SU-DHL-6 (cell line): ENCODE results near the gene LPIN1.

ENCODE experiments used
- H2AFZ ChIP-seq: fragments of 200-600 bp; sonication (generic); 2 replicates; pipeline ENCODE4 v1.6.1; 2014; ENCODE audit warnings: low read depth, mild to moderate bottlenecking, moderate library complexity, mixed read lengths, antibody characterized with exemption, low read length; ENCODE audit not compliant: severe bottlenecking
- H3F3A ChIP-seq: fragments of 200-600 bp; shearing (Covaris generic); 2 replicates; pipeline ENCODE4 v1.6.0; 2016; ENCODE audit warnings: antibody characterized with exemption, mild to moderate bottlenecking; ENCODE audit not compliant: insufficient read depth
- H3K27ac ChIP-seq: fragments of 200-600 bp; sonication (generic); 2 replicates; pipeline ENCODE4 v1.5.1; 2016; ENCODE audit warnings: low read depth, mild to moderate bottlenecking, low read length, moderate library complexity, mixed read lengths
- H3K27me3 ChIP-seq: fragments of 200-600 bp; sonication (generic), shearing (Covaris generic); 2 replicates; pipeline ENCODE4 v1.6.0; 2014; ENCODE audit warnings: mild to moderate bottlenecking, low read length
- H3K36me3 ChIP-seq: fragments of 200-600 bp; sonication (generic); 2 replicates; pipeline ENCODE4 v1.6.1; 2014; ENCODE audit warnings: mild to moderate bottlenecking, low read length, mixed read lengths
- H3K4me2 ChIP-seq: fragments of 300-600, 200-600 bp; shearing (Covaris generic), sonication (generic); 2 replicates; pipeline ENCODE4 v1.6.0; 2014; ENCODE audit warnings: low read length, low read depth, mild to moderate bottlenecking; ENCODE audit not compliant: poor library complexity, severe bottlenecking
- H3K4me3 ChIP-seq: fragments of 200-600 bp; sonication (generic); 2 replicates; pipeline ENCODE4 v1.5.1; 2014; ENCODE audit warnings: antibody characterized with exemption, low read length, mild to moderate bottlenecking, mixed read lengths; ENCODE audit not compliant: insufficient read depth, poor library complexity, severe bottlenecking
- H3K79me2 ChIP-seq: fragments of 200-600 bp; sonication (generic); 2 replicates; pipeline ENCODE4 v1.6.1; 2014; ENCODE audit warnings: mild to moderate bottlenecking, low read length, moderate library complexity; ENCODE audit not compliant: insufficient read depth
- H3K9ac ChIP-seq: fragments of 200-600 bp; sonication (generic); 2 replicates; pipeline ENCODE4 v1.7.0; 2014; ENCODE audit warnings: mild to moderate bottlenecking, low read length
- H3K9me2 ChIP-seq: fragments of 200-600 bp; sonication (generic); replicated peaks from 2 replicates; pipeline ENCODE4 v1.6.1; 2014; ENCODE audit warnings: low read length; ENCODE audit not compliant: insufficient read depth
- H3K9me3 ChIP-seq: fragments of 200-600 bp; sonication (generic); 2 replicates; pipeline ENCODE4 v1.6.1; 2014; ENCODE audit warnings: low read length, mixed read lengths; ENCODE audit not compliant: insufficient read depth
- H4K20me1 ChIP-seq: fragments of 200-600 bp; sonication (generic); 2 replicates; pipeline ENCODE4 v1.6.1; 2014; ENCODE audit warnings: low read depth, mild to moderate bottlenecking, antibody characterized with exemption, low read length, moderate library complexity, mixed read lengths
- CTCF ChIP-seq: fragments of 200-600 bp; sonication (generic); IDR thresholded peaks from one replicate; pipeline ENCODE4 v1.5.1; 2017; ENCODE audit warnings: antibody characterized with exemption, mild to moderate bottlenecking, low read length, moderate library complexity; ENCODE audit not compliant: insufficient read depth, poor library complexity, severe bottlenecking
- EZH2phosphoT487 ChIP-seq: fragments of 200-600 bp; sonication (generic), shearing (Covaris generic); conservative IDR thresholded peaks from 2 replicates; pipeline ENCODE4 v1.6.1; 2018; ENCODE audit warnings: mild to moderate bottlenecking, antibody characterized with exemption, low read length, moderate library complexity, mixed read lengths

The LPIN1 gene

DNA sequence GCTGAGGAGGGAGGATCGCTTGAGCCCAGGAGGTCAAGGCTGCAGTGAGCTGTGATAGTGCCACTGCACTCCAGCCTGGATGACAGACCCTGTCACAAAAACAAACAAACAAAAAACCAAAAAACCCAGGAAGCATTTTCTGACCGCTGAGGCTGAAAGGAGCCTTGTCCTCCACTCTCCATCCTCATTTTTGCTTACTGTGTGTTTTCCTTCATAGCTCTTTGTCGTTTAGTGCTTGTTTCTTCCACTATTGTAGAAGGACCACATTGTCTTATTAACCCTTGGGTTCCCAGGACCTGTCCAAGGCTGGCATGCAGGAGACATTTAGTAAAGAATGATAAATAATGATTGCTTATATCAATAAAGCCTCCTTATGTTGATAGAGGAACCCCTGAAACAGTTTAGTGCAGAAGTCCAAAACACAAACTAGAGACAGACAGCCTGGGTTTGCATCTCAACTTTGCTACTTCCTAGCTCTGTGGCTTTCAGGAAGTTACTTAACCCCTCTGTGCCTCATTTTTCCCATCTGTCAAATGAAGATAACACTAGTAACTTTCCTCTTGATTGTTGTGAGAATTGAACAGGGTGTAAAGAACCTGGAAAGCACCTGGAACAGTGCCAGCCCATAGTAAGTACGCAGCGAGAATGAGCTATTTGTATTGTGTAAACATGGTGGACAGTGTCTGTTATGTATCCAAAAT is 126.0 kb downstream of the LPIN1 start:
- Histone ChIP-seq H3K4me3 (no peak overlapping the region), H3K27me3 (no peaks in the 10 kb centered on the region), H2AFZ (no peak overlapping the region), H3K36me3 (peaks cover 7% of the 10 kb centered on the region; the same call in 1 of the 2 replicates), H3K9me2 (no peaks in the 10 kb centered on the region), H3K79me2 (no peaks in the 10 kb centered on the region), H4K20me1 (no peaks in the 10 kb centered on the region), H3K4me2 (no peak overlapping the region), H3K9ac (no peak overlapping the region), H3K27ac (no peak overlapping the region), H3F3A (no peaks in the 10 kb centered on the region), H3K9me3 (no peaks in the 10 kb centered on the region)
- TF ChIP-seq CTCF: no peak
- no peak for TF ChIP-seq EZH2phosphoT487

GRCh38 chr2:11872948-11873269 is 126.5 kb downstream of the LPIN1 start:
- no peak overlapping the region for H3K4me3 ChIP-seq
- no peaks in the 10 kb centered on the region for H3K9me3 ChIP-seq
- H3K4me2 ChIP-seq: no peak overlapping the region
- H3K9me2 ChIP-seq: no peaks in the 10 kb centered on the region
- no peaks in the 10 kb centered on the region for H4K20me1 ChIP-seq
- no peaks in the 10 kb centered on the region for H3K27me3 ChIP-seq
- no peak overlapping the region for H2AFZ ChIP-seq
- H3K79me2 ChIP-seq: no peaks in the 10 kb centered on the region
- no peak overlapping the region for H3K27ac ChIP-seq
- TF ChIP-seq EZH2phosphoT487 (no peak), CTCF (no peak)
- H3K36me3 ChIP-seq: peaks cover 5% of the 10 kb centered on the region; the same call in 1 of the 2 replicates
- no peak overlapping the region for H3K9ac ChIP-seq
- no peaks in the 10 kb centered on the region for H3F3A ChIP-seq

DNA sequence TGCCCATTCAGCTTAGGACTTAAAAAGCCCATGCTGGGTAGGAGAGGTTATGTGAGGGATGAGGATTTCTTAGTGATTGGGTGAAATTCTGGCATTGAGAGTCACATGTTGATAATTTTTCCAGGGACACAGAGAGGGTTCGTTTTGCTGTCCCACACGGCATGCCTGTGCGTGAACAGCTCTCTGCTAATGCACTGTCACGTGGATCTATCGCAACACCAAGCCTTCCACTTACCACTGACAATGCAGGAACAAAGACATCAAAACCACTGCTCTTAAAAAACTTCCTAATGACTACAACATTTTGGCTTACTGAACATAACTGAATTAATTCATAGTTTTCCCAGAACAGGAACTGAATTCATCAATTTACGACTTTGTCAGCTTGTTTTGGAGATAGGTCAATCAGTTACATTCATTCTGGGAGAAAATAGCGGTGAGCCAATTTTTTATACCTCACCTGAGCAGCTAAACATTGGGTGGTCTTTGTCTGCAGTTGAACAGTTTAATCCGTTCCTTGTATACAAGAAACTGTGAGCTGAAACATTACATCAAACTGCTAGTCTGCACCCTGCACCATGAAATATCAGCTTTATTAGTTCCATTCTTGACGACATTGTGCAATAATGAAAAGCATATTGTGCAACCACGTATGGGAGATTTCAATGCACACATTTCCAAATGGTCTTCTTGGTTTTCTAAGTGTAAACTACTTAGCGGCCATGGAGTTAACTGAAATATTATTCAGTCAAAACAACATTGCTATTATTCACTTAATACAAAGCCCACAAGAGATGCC is 127.1 kb downstream of the LPIN1 start:
- H3K4me2 ChIP-seq: no peak overlapping the region
- H3K79me2 ChIP-seq: no peaks in the 10 kb centered on the region
- no peak overlapping the region for H3K4me3 ChIP-seq
- H3F3A ChIP-seq: no peaks in the 10 kb centered on the region
- no peaks in the 10 kb centered on the region for H3K9me2 ChIP-seq
- no peak overlapping the region for H2AFZ ChIP-seq
- no peaks in the 10 kb centered on the region for H4K20me1 ChIP-seq
- no peak overlapping the region for H3K9ac ChIP-seq
- 0 out of 2 replicates have a peak, but pooled peaks cover under 1% of the 10 kb centered on the region for H3K36me3 ChIP-seq
- H3K27ac ChIP-seq: no peak overlapping the region
- H3K27me3 ChIP-seq: no peaks in the 10 kb centered on the region
- H3K9me3 ChIP-seq: no peaks in the 10 kb centered on the region
- TF ChIP-seq EZH2phosphoT487: no peak
- no peak for TF ChIP-seq CTCF
